ENCODE data around the gene ANKH. TPM values are rescaled to one million over a fixed set of nuclear protein-coding genes. Genes with fewer than 3 reads are reported as not detected.
A peak's percentile ranks its signal among the peaks of the same experiment; 100 is the strongest.

The ANKH gene
- total RNA-seq, 2 experiments from 2014 or later = 123 to 128 TPM

DNA sequence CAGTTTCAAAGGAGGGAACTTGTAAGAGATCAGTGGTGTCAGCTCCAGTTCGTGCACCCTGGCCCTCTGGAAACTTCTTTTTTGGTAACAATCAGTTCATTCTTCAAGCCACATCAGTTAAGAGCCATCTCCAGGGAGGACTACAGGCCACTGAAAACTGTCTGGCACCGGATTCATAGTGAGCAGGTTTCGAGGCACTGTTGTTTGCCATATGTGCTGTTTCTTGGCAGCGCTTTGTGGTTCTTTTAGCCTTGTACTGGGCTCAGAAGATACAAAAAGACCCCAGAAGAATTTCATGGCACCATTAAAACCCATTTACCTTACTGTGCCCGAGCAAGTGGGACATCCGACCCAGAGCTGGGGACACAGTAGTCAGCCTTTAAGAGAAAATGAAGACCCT lies 138.6 kb downstream of the ANKH start:
- no peak overlapping the region for H3K27ac Mint-ChIP-seq
- no peaks in the 10 kb centered on the region for H3K4me1 Mint-ChIP-seq (ENCODE audit: low read depth)
- no peaks in the 10 kb centered on the region for H3K27me3 Mint-ChIP-seq
- H3K36me3 Mint-ChIP-seq = peaks cover 7% of the 10 kb centered on the region
- intact Hi-C loops (cut with micrococcal nuclease) = no loop called here
- DNase-seq = no peak
- H3K4me3 Mint-ChIP-seq = no peak overlapping the region
- POLR2A ChIA-PET = no interaction called here
- H3K9me3 Mint-ChIP-seq = no peaks in the 10 kb centered on the region
- CTCF ChIA-PET = interaction anchor here (0.9 to 2.2 kb wide), 2 partner anchors 137 to 270 kb away, joined by 5 to 10 read pairs; no protein-coding TSS in a partner anchor

- Mint-ChIP-seq H3K27me3 (no peaks in the 10 kb centered on the region), H3K9me3 (no peaks in the 10 kb centered on the region), H3K4me1 (ENCODE audit: low read depth) (peaks cover 6% of the 10 kb centered on the region), H3K4me3 (no peak overlapping the region), H3K36me3 (peaks cover 13% of the 10 kb centered on the region), H3K27ac (no peak overlapping the region)
- DNase-seq = no peak
- CTCF ChIA-PET = interaction anchor here (2.2 kb wide), 1 partner anchor 272 kb away, joined by 10 read pairs; no protein-coding TSS in a partner anchor
- intact Hi-C loops (cut with micrococcal nuclease) = no loop called here
- POLR2A ChIA-PET = no interaction called here
Observed at GRCh38 chr5:14730881-14731280, 140.7 kb downstream of the ANKH start.

GRCh38 chr5:14730466-14730865 lies 141.1 kb downstream of the ANKH start:
- intact Hi-C loops (cut with micrococcal nuclease) = no loop called here
- no peaks in the 10 kb centered on the region for H3K27me3 Mint-ChIP-seq
- H3K9me3 Mint-ChIP-seq = no peaks in the 10 kb centered on the region
- H3K27ac Mint-ChIP-seq = no peak overlapping the region
- CTCF ChIA-PET = interaction anchor here (9.6 kb wide), 1 partner anchor 274 kb away, joined by 171 read pairs; no protein-coding TSS in a partner anchor
- H3K4me3 Mint-ChIP-seq = no peak overlapping the region
- POLR2A ChIA-PET = no interaction called here
- peaks cover 14% of the 10 kb centered on the region for H3K36me3 Mint-ChIP-seq
- DNase-seq = no peak
- peaks cover 6% of the 10 kb centered on the region for H3K4me1 Mint-ChIP-seq (ENCODE audit: low read depth)

GRCh38 chr5:14729448-14730385 lies 141.9 kb downstream of the ANKH start:
- no peak for DNase-seq
- Mint-ChIP-seq H3K4me3 (no peak overlapping the region), H3K27ac (no peak overlapping the region), H3K4me1 (ENCODE audit: low read depth) (peaks cover 6% of the 10 kb centered on the region), H3K36me3 (peaks cover 19% of the 10 kb centered on the region), H3K9me3 (no peaks in the 10 kb centered on the region), H3K27me3 (no peaks in the 10 kb centered on the region)
- CTCF ChIA-PET = interaction anchor here (1.6 to 9.6 kb wide), 4 partner anchors 23 to 275 kb away, joined by 4 to 171 read pairs (median 34); no protein-coding TSS in a partner anchor
- POLR2A ChIA-PET = no interaction called here
- intact Hi-C loops (cut with micrococcal nuclease) = no loop called here

- intact Hi-C loops (cut with micrococcal nuclease) = no loop called here
- peaks cover 30% of the 10 kb centered on the region for H3K36me3 Mint-ChIP-seq
- no peak for DNase-seq
- H3K9me3 Mint-ChIP-seq = no peaks in the 10 kb centered on the region
- ChIA-PET CTCF (interaction anchor here (0.7 to 9.6 kb wide), 13 partner anchors 10 to 286 kb away, joined by 3 to 171 read pairs (median 5); no protein-coding TSS in a partner anchor), POLR2A (no interaction called here)
- no peak overlapping the region for H3K27ac Mint-ChIP-seq
- H3K4me1 Mint-ChIP-seq (ENCODE audit: low read depth) = peaks cover 13% of the 10 kb centered on the region
- no peak overlapping the region for H3K4me3 Mint-ChIP-seq
- H3K27me3 Mint-ChIP-seq = no peaks in the 10 kb centered on the region
Observed at GRCh38 chr5:14728459-14728938, 143.1 kb downstream of the ANKH start.

- Mint-ChIP-seq H3K36me3 (peaks cover 32% of the 10 kb centered on the region), H3K27me3 (no peaks in the 10 kb centered on the region), H3K27ac (no peak overlapping the region), H3K4me3 (no peak overlapping the region), H3K9me3 (no peaks in the 10 kb centered on the region), H3K4me1 (ENCODE audit: low read depth) (peaks cover 16% of the 10 kb centered on the region)
- no peak for DNase-seq
- ChIA-PET CTCF (interaction anchor here (0.7 to 9.6 kb wide), 23 partner anchors 9 to 287 kb away, joined by 3 to 171 read pairs (median 5); no protein-coding TSS in a partner anchor), POLR2A (no interaction called here)
- intact Hi-C loops (cut with micrococcal nuclease) = loop anchor here (1.0 kb wide), 4 partner anchors 142 to 286 kb away; no protein-coding TSS in a partner anchor
Observed at GRCh38 chr5:14727928-14728458, 143.6 kb downstream of the ANKH start.

GRCh38 chr5:14727428-14727865 lies 144.1 kb downstream of the ANKH start:
- H3K9me3 Mint-ChIP-seq = no peaks in the 10 kb centered on the region
- intact Hi-C loops (cut with micrococcal nuclease) = loop anchor here (1.0 kb wide), 4 partner anchors 143 to 287 kb away; no protein-coding TSS in a partner anchor
- no peak overlapping the region for H3K27ac Mint-ChIP-seq
- no peaks in the 10 kb centered on the region for H3K27me3 Mint-ChIP-seq
- peak; percentile 82 for DNase-seq
- ChIA-PET POLR2A (no interaction called here), CTCF (interaction anchor here (0.6 to 9.6 kb wide), 38 partner anchors 9 to 287 kb away, joined by 3 to 171 read pairs (median 4); no protein-coding TSS in a partner anchor)
- peaks cover 34% of the 10 kb centered on the region for H3K36me3 Mint-ChIP-seq
- no peak overlapping the region for H3K4me3 Mint-ChIP-seq
- peaks cover 22% of the 10 kb centered on the region for H3K4me1 Mint-ChIP-seq (ENCODE audit: low read depth)

DNA sequence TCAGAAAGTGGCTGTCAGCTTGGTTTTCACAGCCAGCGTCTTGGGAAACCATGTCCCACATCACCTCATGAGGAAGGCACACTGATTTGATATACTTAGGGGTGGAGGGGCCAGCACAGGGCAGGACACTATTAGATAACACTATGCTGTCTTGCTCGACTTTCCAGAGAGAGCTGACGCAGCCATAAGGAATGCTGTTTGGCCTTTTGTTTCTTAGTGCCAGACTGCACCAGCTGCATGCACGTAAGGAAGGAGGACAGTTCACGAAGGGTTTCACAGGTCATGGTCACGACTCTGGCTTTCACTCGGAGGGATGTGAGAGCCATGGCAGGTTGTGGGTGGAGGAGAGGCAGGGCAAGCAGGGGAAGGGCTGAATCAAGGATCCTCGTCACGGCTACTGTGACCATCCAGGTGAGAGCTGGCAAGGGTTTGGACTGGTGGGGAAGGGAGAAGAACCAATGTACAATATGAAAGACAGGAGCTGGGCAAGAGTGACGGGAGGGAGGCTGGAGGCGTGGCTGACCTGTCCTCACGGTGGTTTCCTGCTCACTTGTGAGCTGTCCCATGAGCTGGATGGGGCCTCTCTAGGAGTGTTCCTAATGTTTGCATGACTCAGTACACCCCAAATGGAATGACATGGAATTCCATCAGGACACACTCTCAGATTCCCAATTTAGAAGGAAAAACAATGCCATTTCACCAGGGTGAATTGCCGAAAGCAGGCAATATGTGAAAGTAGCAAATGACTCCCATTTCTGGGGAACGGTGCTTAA lies 145.3 kb downstream of the ANKH start:
- Mint-ChIP-seq H3K4me3 (no peak overlapping the region), H3K4me1 (ENCODE audit: low read depth) (peaks cover 28% of the 10 kb centered on the region), H3K27me3 (no peaks in the 10 kb centered on the region), H3K27ac (no peak overlapping the region), H3K36me3 (peaks cover 40% of the 10 kb centered on the region), H3K9me3 (no peaks in the 10 kb centered on the region)
- POLR2A ChIA-PET = interaction anchor here (1.0 kb wide), 1 partner anchor 277 kb away, joined by 3 read pairs; no protein-coding TSS in a partner anchor
- no peak for DNase-seq
- CTCF ChIA-PET = interaction anchor here (0.8 to 9.6 kb wide), 26 partner anchors 18 to 288 kb away, joined by 3 to 171 read pairs (median 4); no protein-coding TSS in a partner anchor
- intact Hi-C loops (cut with micrococcal nuclease) = no loop called here

DNA sequence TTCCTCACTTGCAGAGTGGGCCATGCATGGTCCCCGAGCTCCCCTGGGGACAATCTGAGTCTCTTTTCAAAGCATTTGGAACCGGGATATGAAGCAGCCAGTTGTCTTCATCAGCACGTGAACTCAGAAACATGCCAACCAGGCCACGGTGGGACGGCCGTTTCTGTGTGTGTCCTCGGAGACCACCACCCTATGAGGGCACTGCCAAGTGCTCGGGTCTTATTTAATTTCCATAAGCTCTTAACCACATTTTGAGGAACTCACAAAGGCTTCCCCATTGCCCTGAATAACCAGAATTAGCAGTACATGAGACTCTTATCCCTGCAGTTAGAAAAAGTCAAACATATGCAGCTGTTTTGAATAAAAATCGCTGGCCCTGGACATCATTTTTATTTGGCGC lies 146.9 kb downstream of the ANKH start:
- Mint-ChIP-seq H3K36me3 (peaks cover 44% of the 10 kb centered on the region), H3K4me3 (no peak overlapping the region), H3K4me1 (ENCODE audit: low read depth) (peaks cover 41% of the 10 kb centered on the region), H3K27ac (no peak overlapping the region), H3K9me3 (no peaks in the 10 kb centered on the region), H3K27me3 (no peaks in the 10 kb centered on the region)
- POLR2A ChIA-PET = no interaction called here
- intact Hi-C loops (cut with micrococcal nuclease) = loop anchor here (5.0 kb wide), 1 partner anchor 203 kb away; no protein-coding TSS in a partner anchor
- DNase-seq = no peak
- CTCF ChIA-PET = interaction anchor here (0.6 to 9.6 kb wide), 6 partner anchors 16 to 296 kb away, joined by 3 to 171 read pairs (median 4); no protein-coding TSS in a partner anchor

DNA sequence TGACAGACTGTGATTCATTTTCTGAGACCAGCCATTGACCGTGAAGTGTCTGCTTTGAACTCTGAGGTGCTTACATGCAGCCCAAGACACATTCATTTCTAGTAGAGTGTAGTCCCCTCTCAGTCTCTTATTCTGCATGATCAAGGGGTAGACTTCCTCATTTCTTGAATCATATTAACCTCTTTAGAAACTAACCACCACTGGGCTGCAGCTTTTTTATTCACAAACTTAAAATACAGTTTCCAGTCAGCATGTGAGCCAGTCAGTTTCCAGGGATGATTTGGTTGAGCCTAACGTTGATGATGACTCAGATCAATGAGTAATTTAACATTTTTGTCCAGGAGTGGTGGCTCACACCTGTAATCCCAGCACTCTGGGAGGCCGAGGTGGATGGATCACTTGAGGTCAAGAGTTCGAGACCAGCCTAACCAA lies 147.9 kb downstream of the ANKH start:
- Mint-ChIP-seq H3K4me1 (ENCODE audit: low read depth) (peaks cover 51% of the 10 kb centered on the region), H3K4me3 (no peak overlapping the region), H3K9me3 (no peaks in the 10 kb centered on the region), H3K36me3 (peaks cover 45% of the 10 kb centered on the region), H3K27me3 (no peaks in the 10 kb centered on the region), H3K27ac (peak overlapping the region; percentile 45)
- ChIA-PET POLR2A (no interaction called here), CTCF (interaction anchor here (9.6 kb wide), 1 partner anchor 281 kb away, joined by 171 read pairs; no protein-coding TSS in a partner anchor)
- intact Hi-C loops (cut with micrococcal nuclease) = loop anchor here (1.0 to 5.0 kb wide), 5 partner anchors 17 to 204 kb away; partner anchors contain the start of gene OTULIN
- DNase-seq = peak; percentile 53

GRCh38 chr5:14722923-14723322 lies 148.7 kb downstream of the ANKH start:
- Mint-ChIP-seq H3K9me3 (no peaks in the 10 kb centered on the region), H3K36me3 (peaks cover 49% of the 10 kb centered on the region), H3K4me1 (ENCODE audit: low read depth) (peaks cover 52% of the 10 kb centered on the region), H3K27me3 (no peaks in the 10 kb centered on the region), H3K4me3 (no peak overlapping the region), H3K27ac (no peak overlapping the region)
- intact Hi-C loops (cut with micrococcal nuclease) = loop anchor here (1.0 to 5.0 kb wide), 5 partner anchors 16 to 204 kb away; partner anchors contain the start of gene OTULIN
- CTCF ChIA-PET = interaction anchor here (9.6 kb wide), 1 partner anchor 282 kb away, joined by 171 read pairs; no protein-coding TSS in a partner anchor
- POLR2A ChIA-PET = no interaction called here
- DNase-seq = no peak

Measured in activated CD4-positive, alpha-beta memory T cell treated with anti-CD3 and anti-CD28 coated beads for 36 hours (primary cell).